Measurements from ENCODE around the gene HINT3. TPM values are rescaled to one million over a fixed set of nuclear protein-coding genes. Genes with fewer than 3 reads are reported as not detected.

The HINT3 gene
- total and polyA plus RNA-seq, 8 donors, result 2.6 to 15.7 (median 11.0) TPM

GRCh38 chr6:125939026-125939425, 17.5 kb upstream of the HINT3 start:
- DNase-seq (no peak), FAIRE-seq (no peak), ATAC-seq (no peak)
- 83 to 88% methylated on average over 1 of the region's 1 CpG for WGBS, 2 donors
- no peak for TF ChIP-seq CTCF (IDR thresholded peaks at IDR 0.05)
- intact Hi-C loops (cut with DNase I), result no loop called here
- H3K27me3 ChIP-seq, result no peaks in the 10 kb centered on the region
- no peaks in the 10 kb centered on the region for H3K36me3 ChIP-seq
- no peak overlapping the region for H3K4me3 ChIP-seq
- H3K9me3 ChIP-seq, result no peaks in the 10 kb centered on the region
- H3K4me1 ChIP-seq, result peaks cover 8 to 29% (median 22%) of the 10 kb centered on the region in 3 donors
- H3K27ac ChIP-seq, result no peak overlapping the region

- TF ChIP-seq CTCF (IDR thresholded peaks at IDR 0.05), result no peak
- peaks cover 10 to 34% (median 29%) of the 10 kb centered on the region in 3 donors for H3K4me1 ChIP-seq
- 72 to 76% methylated on average over 2 of the region's 2 CpGs for WGBS, 2 donors
- FAIRE-seq, result no peak
- intact Hi-C loops (cut with DNase I), result no loop called here
- ATAC-seq, result no peak
- no peak overlapping the region for H3K27ac ChIP-seq
- DNase-seq, result no peak
- H3K36me3 ChIP-seq, result no peaks in the 10 kb centered on the region
- no peak overlapping the region for H3K4me3 ChIP-seq
- no peaks in the 10 kb centered on the region for H3K9me3 ChIP-seq
- H3K27me3 ChIP-seq, result no peaks in the 10 kb centered on the region
Measured at GRCh38 chr6:125939791-125940190, 16.8 kb upstream of the HINT3 start.

- H3K36me3 ChIP-seq, result no peaks in the 10 kb centered on the region
- no peak overlapping the region for H3K4me3 ChIP-seq
- H3K9me3 ChIP-seq, result no peaks in the 10 kb centered on the region
- ATAC-seq (no peak), FAIRE-seq (no peak), DNase-seq (no peak)
- intact Hi-C loops (cut with DNase I), result no loop called here
- no peaks in the 10 kb centered on the region for H3K27me3 ChIP-seq
- WGBS, 2 donors, result 70 to 76% methylated on average over 5 of the region's 5 CpGs
- H3K27ac ChIP-seq, result no peak overlapping the region
- no peak for TF ChIP-seq CTCF (IDR thresholded peaks at IDR 0.05)
- H3K4me1 ChIP-seq, result peaks cover 17 to 40% (median 35%) of the 10 kb centered on the region in 3 donors
Measured at GRCh38 chr6:125940247-125941041, 16.1 kb upstream of the HINT3 start.

- ATAC-seq (peak; percentile 67 to 77 (median 72)), DNase-seq (peak in 4 of 6 donors; percentile 30 to 67 (median 51)), FAIRE-seq (no peak)
- peaks cover 20 to 56% (median 46%) of the 10 kb centered on the region in 3 donors for H3K4me1 ChIP-seq
- no peak for TF ChIP-seq CTCF (IDR thresholded peaks at IDR 0.05)
- no peaks in the 10 kb centered on the region for H3K9me3 ChIP-seq
- no peak overlapping the region for H3K4me3 ChIP-seq
- intact Hi-C loops (cut with DNase I), result no loop called here
- 67 to 69% methylated on average over 10 of the region's 10 CpGs for WGBS, 2 donors
- no peaks in the 10 kb centered on the region for H3K36me3 ChIP-seq
- H3K27ac ChIP-seq, result peak overlapping the region; percentile 36 to 95 (median 67)
- no peaks in the 10 kb centered on the region for H3K27me3 ChIP-seq
Measured at GRCh38 chr6:125942672-125943527, 13.7 kb upstream of the HINT3 start.
